ENCODE data around the gene SLC7A9. TPM values are rescaled to one million over a fixed set of nuclear protein-coding genes. Genes with fewer than 3 reads are reported as not detected.

The SLC7A9 gene
- total RNA-seq, 1 experiment from 2014 or later, result 0.11 TPM

GRCh38 chr19:32910094-32910493 lies 40.5 kb upstream of the SLC7A9 start:
- DNase-seq (ENCODE audit: low spot score), result no peak
- H3K9me3 Mint-ChIP-seq, result no peaks in the 10 kb centered on the region
- CTCF ChIA-PET, result no interaction called here

GRCh38 chr19:32909257-32909656 lies 39.7 kb upstream of the SLC7A9 start:
- H3K4me3 Mint-ChIP-seq, result no peak overlapping the region
- no peaks in the 10 kb centered on the region for H3K4me1 Mint-ChIP-seq
- DNase-seq (ENCODE audit: low spot score), result no peak
- H3K27ac Mint-ChIP-seq, result no peak overlapping the region
- no peaks in the 10 kb centered on the region for H3K27me3 Mint-ChIP-seq (ENCODE audit: low read depth)
- no peaks in the 10 kb centered on the region for H3K9me3 Mint-ChIP-seq
- ChIA-PET CTCF (no interaction called here), POLR2A (interaction anchor here (0.6 kb wide), 1 partner anchor 116 kb away, joined by 3 read pairs; no protein-coding TSS in a partner anchor)
- no peaks in the 10 kb centered on the region for H3K36me3 Mint-ChIP-seq
- no peak for ATAC-seq
- TF ChIP-seq CREB1 (CRISPR knock-in tag; IDR thresholded peaks at IDR 0.05) (no peak), JAZF1 (CRISPR knock-in tag; IDR thresholded peaks at IDR 0.05) (no peak), ZNF512 (CRISPR knock-in tag; IDR thresholded peaks at IDR 0.05; ENCODE audit: borderline replicate concordance) (no peak), CBFB (CRISPR knock-in tag; IDR thresholded peaks at IDR 0.05; ENCODE audit: low read depth) (no peak), ZNF671 (CRISPR knock-in tag; IDR thresholded peaks at IDR 0.05) (no peak), IRF2 (CRISPR knock-in tag; IDR thresholded peaks at IDR 0.05; ENCODE audit: borderline replicate concordance, low read depth) (no peak), PRDM15 (CRISPR knock-in tag; IDR thresholded peaks at IDR 0.05) (no peak)

More at GRCh38 chr19:32910094-32910493, 40.5 kb upstream of the SLC7A9 start:
- POLR2A ChIA-PET, result no interaction called here
- TF ChIP-seq FOXJ3 (CRISPR knock-in tag; IDR thresholded peaks at IDR 0.05; ENCODE audit: borderline replicate concordance) (no peak), RORB (CRISPR knock-in tag; IDR thresholded peaks at IDR 0.05) (no peak), RELA (CRISPR knock-in tag; IDR thresholded peaks at IDR 0.05; ENCODE audit: borderline replicate concordance) (no peak), FOXP4 (CRISPR knock-in tag; IDR thresholded peaks at IDR 0.05) (no peak), AFF4 (CRISPR knock-in tag; IDR thresholded peaks at IDR 0.05; ENCODE audit: borderline replicate concordance) (no peak), GRHL2 (CRISPR knock-in tag; IDR thresholded peaks at IDR 0.05; ENCODE audit: insufficient replicate concordance, severe bottlenecking) (no peak), ZNF425 (CRISPR knock-in tag; conservative IDR thresholded peaks at IDR 0.05) (no peak), IRF2 (CRISPR knock-in tag; IDR thresholded peaks at IDR 0.05; ENCODE audit: borderline replicate concordance, low read depth) (no peak), ZNF416 (CRISPR knock-in tag; IDR thresholded peaks at IDR 0.05) (no peak), ZNF138 (CRISPR knock-in tag; conservative IDR thresholded peaks at IDR 0.05) (no peak), ZNF423 (CRISPR knock-in tag; IDR thresholded peaks at IDR 0.05) (no peak)
- ATAC-seq, result no peak
- Mint-ChIP-seq H3K27ac (no peak overlapping the region), H3K27me3 (ENCODE audit: low read depth) (no peaks in the 10 kb centered on the region), H3K4me1 (no peaks in the 10 kb centered on the region), H3K36me3 (no peaks in the 10 kb centered on the region), H3K4me3 (no peak overlapping the region)

Measured in WTC11 (cell line).